ENCODE measurements around the gene CDC45.
"Not testable (repeated sequence)": the region's sequence is repeated elsewhere in the genome, so short reads cannot be mapped to it uniquely, and the experiment has no call there.

The CDC45 gene

GRCh38 chr22:19479355-19480172 is at the start of gene CDC45:
Gene CDC45 (plus strand): TSS chr22:19479920. CDS start chr22:19479969, 49 bp downstream.
- no peaks in the 10 kb centered on the region for H3K9me3 Mint-ChIP-seq
- H3K27ac Mint-ChIP-seq: peak within 1 kb of the TSS; percentile 100
- peaks cover 25% of the 10 kb centered on the region for H3K4me1 Mint-ChIP-seq
- ATAC-seq (ENCODE audit: low read depth): peak; percentile 90
- peak; percentile 80 to 91 for DNase-seq (ENCODE audit: low spot score in 2 of 2)
- no peaks in the 10 kb centered on the region for H3K27me3 Mint-ChIP-seq
- H3K36me3 Mint-ChIP-seq: peaks cover 3% of the 10 kb centered on the region
- peak within 1 kb of the TSS; percentile 97 for H3K4me3 Mint-ChIP-seq

GRCh38 chr22:19429950-19430889 is 49.5 kb upstream of the CDC45 start:
- Mint-ChIP-seq H3K4me3 (peak overlapping the region; percentile 92), H3K9me3 (no peaks in the 10 kb centered on the region), H3K36me3 (peaks cover 6% of the 10 kb centered on the region), H3K27ac (peak overlapping the region; percentile 89), H3K27me3 (no peaks in the 10 kb centered on the region), H3K4me1 (peaks cover 36% of the 10 kb centered on the region)
- no peak for DNase-seq (ENCODE audit: low spot score in 2 of 2)
- no peak for ATAC-seq (ENCODE audit: low read depth)

- Mint-ChIP-seq H3K4me1 (peaks cover 40% of the 10 kb centered on the region), H3K27me3 (no peaks in the 10 kb centered on the region), H3K36me3 (peaks cover 8% of the 10 kb centered on the region), H3K4me3 (peak overlapping the region; percentile 92), H3K9me3 (no peaks in the 10 kb centered on the region), H3K27ac (peak overlapping the region; percentile 89)
- ATAC-seq (ENCODE audit: low read depth) (no peak), DNase-seq (ENCODE audit: low spot score in 2 of 2) (peak in 1 of 2 donors; percentile 47)
These were observed 48.7 kb upstream of the CDC45 start for GRCh38 chr22:19430890-19431541.

GRCh38 chr22:19431649-19432132 is 48.0 kb upstream of the CDC45 start, which contains the start of gene HIRA:
Gene HIRA (minus strand): TSS chr22:19431733. CDS start chr22:19431476, 257 bp downstream.
- peak within 1 kb of the TSS; percentile 92 for H3K4me3 Mint-ChIP-seq
- H3K4me1 Mint-ChIP-seq: peaks cover 37% of the 10 kb centered on the region
- no peaks in the 10 kb centered on the region for H3K9me3 Mint-ChIP-seq
- peak within 1 kb of the TSS; percentile 89 for H3K27ac Mint-ChIP-seq
- peak; percentile 62 for ATAC-seq (ENCODE audit: low read depth)
- no peaks in the 10 kb centered on the region for H3K27me3 Mint-ChIP-seq
- peak; percentile 87 to 97 for DNase-seq (ENCODE audit: low spot score in 2 of 2)
- peaks cover 6% of the 10 kb centered on the region for H3K36me3 Mint-ChIP-seq

- peak; percentile 74 to 78 for DNase-seq (ENCODE audit: low spot score in 2 of 2)
- Mint-ChIP-seq H3K9me3 (no peaks in the 10 kb centered on the region), H3K4me3 (peak within 1 kb of the TSS; percentile 92), H3K36me3 (peaks cover 7% of the 10 kb centered on the region), H3K27me3 (no peaks in the 10 kb centered on the region), H3K27ac (peak within 1 kb of the TSS; percentile 89), H3K4me1 (peaks cover 33% of the 10 kb centered on the region)
- ATAC-seq (ENCODE audit: low read depth): peak; percentile 81
These were observed 47.4 kb upstream of the CDC45 start, which contains the start of gene MRPL40 for GRCh38 chr22:19432133-19432851. Gene MRPL40 (plus strand): TSS chr22:19432545. CDS start chr22:19432555, 10 bp downstream.

GRCh38 chr22:19434401-19434800 is 45.3 kb upstream of the CDC45 start:
- peaks cover 8% of the 10 kb centered on the region for H3K36me3 Mint-ChIP-seq
- H3K27ac Mint-ChIP-seq: peak overlapping the region; percentile 83
- DNase-seq (ENCODE audit: low spot score in 2 of 2) (no peak), ATAC-seq (ENCODE audit: low read depth) (no peak)
- H3K9me3 Mint-ChIP-seq: no peaks in the 10 kb centered on the region
- H3K4me3 Mint-ChIP-seq: peak overlapping the region; percentile 60
- H3K4me1 Mint-ChIP-seq: peaks cover 31% of the 10 kb centered on the region
- no peaks in the 10 kb centered on the region for H3K27me3 Mint-ChIP-seq

GRCh38 chr22:19434829-19435580 is 44.7 kb upstream of the CDC45 start:
- Mint-ChIP-seq H3K4me3 (peak overlapping the region; percentile 11), H3K9me3 (no peaks in the 10 kb centered on the region), H3K27me3 (no peaks in the 10 kb centered on the region), H3K36me3 (peaks cover 8% of the 10 kb centered on the region), H3K4me1 (peaks cover 25% of the 10 kb centered on the region), H3K27ac (peak overlapping the region; percentile 83)
- ATAC-seq (ENCODE audit: low read depth) (no peak), DNase-seq (ENCODE audit: low spot score in 2 of 2) (no peak)

GRCh38 chr22:19436444-19437161 is 43.1 kb upstream of the CDC45 start:
- Mint-ChIP-seq H3K27ac (peak overlapping the region; percentile 7), H3K4me1 (peaks cover 21% of the 10 kb centered on the region)
- not testable (repeated sequence) for ATAC-seq (ENCODE audit: low read depth); H3K27me3 Mint-ChIP-seq; H3K9me3 Mint-ChIP-seq; H3K36me3 Mint-ChIP-seq; DNase-seq (ENCODE audit: low spot score in 2 of 2); H3K4me3 Mint-ChIP-seq

- H3K27me3 Mint-ChIP-seq: no peaks in the 10 kb centered on the region
- ATAC-seq (ENCODE audit: low read depth) (no peak), DNase-seq (ENCODE audit: low spot score in 2 of 2) (no peak)
- no peak overlapping the region for H3K4me3 Mint-ChIP-seq
- H3K36me3 Mint-ChIP-seq: peaks cover 10% of the 10 kb centered on the region
- peaks cover 24% of the 10 kb centered on the region for H3K4me1 Mint-ChIP-seq
- H3K9me3 Mint-ChIP-seq: no peaks in the 10 kb centered on the region
- H3K27ac Mint-ChIP-seq: no peak overlapping the region
These were observed 41.4 kb upstream of the CDC45 start for GRCh38 chr22:19438298-19438697.

- Mint-ChIP-seq H3K27ac (peak overlapping the region; percentile 61), H3K4me1 (peaks cover 20% of the 10 kb centered on the region), H3K9me3 (no peaks in the 10 kb centered on the region), H3K4me3 (no peak overlapping the region), H3K36me3 (peaks cover 8% of the 10 kb centered on the region), H3K27me3 (no peaks in the 10 kb centered on the region)
- DNase-seq (ENCODE audit: low spot score in 2 of 2) (no peak), ATAC-seq (ENCODE audit: low read depth) (no peak)
These were observed 39.1 kb upstream of the CDC45 start for GRCh38 chr22:19440411-19441195.

- Mint-ChIP-seq H3K4me3 (no peak overlapping the region), H3K4me1 (peaks cover 27% of the 10 kb centered on the region), H3K9me3 (no peaks in the 10 kb centered on the region), H3K27ac (no peak overlapping the region), H3K27me3 (no peaks in the 10 kb centered on the region), H3K36me3 (peaks cover 5% of the 10 kb centered on the region)
- ATAC-seq (ENCODE audit: low read depth) (no peak), DNase-seq (ENCODE audit: low spot score in 2 of 2) (no peak)
These were observed 37.6 kb upstream of the CDC45 start for GRCh38 chr22:19442166-19442565.
